GM21576 (cell line): Measurements from ENCODE around the gene LAMTOR2.

Experiments used
- ATAC-seq: cut with Tn5 transposase; IDR thresholded peaks from one replicate; pipeline ENCODE4 v1.9.1; 2021; ENCODE audit warnings: mild to moderate bottlenecking, moderate library complexity; ENCODE audit not compliant: unreplicated experiment

The LAMTOR2 gene

DNA sequence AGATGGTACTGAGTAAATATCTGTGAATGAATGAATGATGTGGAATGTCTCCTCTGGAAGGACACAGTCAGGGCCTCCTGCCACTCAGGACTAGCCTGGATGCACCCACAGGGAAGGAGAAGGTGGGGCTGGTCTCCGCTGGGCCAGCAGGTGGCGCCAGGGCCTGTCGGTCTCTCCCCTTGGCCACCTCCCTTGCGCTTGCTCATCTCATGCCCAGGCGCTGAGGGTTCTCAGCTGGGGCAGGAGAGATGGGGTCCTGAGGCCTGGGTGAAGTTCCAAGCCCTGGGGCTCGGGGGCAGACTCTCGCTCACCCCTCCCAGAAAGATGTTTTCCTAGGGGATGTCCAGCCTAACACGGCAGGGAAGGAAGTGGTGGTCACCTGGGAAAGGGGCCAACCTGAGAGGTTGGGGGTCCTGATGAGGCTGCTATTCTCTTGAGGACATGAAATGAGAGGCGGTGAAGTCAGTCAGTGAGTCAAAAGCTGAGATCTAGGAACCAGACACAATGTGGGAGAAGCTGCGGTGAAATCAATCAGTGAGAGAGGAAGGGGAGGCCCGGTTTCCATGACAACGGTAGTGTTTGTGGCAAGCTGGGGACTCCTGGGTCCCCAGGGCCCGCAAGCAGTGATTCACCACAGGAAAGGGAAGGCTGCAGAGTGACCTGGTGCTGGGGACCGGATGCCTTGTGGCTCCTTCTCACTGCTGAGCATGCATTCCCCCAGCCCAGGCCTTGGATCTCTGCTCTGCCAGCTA, 42.2 kb downstream of the LAMTOR2 start:
- ATAC-seq = peak; percentile 69

DNA sequence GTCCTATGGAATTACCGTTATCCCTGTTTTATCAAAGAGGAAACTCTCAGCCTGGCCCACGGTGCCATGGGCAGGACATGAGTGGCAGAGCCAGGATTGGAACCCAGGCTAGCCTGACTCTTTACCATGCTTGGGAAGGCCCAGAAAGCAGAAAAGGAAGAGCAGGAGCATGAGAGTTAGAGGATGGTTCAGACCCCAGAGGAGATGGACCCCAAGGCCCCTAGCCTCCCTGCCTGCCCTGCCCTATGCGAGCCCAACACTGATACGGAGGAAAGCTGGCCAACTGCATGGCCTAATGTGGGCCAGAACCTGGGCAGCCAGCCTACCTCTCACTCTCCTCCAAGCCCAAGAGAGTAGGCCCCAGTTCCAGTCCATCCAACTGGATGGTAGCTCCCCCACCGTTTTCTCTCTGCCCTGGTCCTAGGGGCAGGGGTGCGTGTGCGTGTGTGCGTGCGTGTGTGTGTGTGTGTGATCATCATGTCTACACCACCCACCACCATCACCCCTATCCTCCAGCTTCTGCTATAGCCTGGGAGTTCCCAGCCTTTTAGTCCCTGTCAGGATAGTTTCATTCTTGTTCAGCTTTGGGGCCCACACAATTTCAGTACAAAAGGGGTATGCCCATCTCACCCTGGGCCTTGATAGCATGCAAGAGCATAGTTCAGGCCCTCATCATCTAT, 43.1 kb downstream of the LAMTOR2 start:
- ATAC-seq = no peak

DNA sequence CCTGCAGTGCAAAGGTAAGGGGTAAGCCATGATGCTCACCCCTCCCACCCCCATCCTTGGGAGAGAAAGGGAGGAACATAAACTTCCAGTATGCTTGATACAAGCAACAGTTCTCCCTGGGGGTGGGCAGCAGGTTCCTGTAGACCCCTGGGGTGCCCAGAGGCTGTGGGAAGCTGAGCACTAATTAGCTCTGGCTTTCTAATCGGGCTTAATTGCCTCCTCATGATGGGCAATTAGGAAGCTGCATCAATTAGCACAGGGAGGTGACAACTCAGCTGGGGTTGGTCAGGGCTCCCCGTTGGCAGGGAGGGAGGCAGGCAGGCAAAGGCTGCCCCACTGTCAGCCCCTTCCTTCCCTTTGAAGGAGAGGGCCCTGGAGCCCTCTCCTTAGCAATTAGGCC, 44.2 kb downstream of the LAMTOR2 start:
- ATAC-seq = no peak

DNA sequence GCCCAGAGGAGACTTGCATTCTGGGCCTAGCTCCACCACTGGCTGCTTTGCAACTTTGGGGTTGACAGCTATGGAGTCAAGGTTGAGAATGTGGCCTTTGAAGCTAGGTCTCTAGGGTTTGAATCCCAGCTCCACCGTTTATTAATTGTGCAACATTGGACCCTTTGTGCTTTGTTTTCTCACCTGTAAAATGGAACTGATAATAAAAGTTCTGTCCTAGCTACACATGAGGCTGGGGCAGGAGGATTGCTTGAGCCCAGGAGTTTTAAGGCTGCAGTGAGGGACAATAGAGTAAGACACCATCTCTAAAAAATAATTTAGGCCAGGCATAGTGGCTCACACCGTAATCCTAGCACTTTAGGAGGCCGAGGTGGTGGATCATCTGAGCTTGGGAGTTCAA, 44.7 kb downstream of the LAMTOR2 start:
- ATAC-seq = no peak

DNA sequence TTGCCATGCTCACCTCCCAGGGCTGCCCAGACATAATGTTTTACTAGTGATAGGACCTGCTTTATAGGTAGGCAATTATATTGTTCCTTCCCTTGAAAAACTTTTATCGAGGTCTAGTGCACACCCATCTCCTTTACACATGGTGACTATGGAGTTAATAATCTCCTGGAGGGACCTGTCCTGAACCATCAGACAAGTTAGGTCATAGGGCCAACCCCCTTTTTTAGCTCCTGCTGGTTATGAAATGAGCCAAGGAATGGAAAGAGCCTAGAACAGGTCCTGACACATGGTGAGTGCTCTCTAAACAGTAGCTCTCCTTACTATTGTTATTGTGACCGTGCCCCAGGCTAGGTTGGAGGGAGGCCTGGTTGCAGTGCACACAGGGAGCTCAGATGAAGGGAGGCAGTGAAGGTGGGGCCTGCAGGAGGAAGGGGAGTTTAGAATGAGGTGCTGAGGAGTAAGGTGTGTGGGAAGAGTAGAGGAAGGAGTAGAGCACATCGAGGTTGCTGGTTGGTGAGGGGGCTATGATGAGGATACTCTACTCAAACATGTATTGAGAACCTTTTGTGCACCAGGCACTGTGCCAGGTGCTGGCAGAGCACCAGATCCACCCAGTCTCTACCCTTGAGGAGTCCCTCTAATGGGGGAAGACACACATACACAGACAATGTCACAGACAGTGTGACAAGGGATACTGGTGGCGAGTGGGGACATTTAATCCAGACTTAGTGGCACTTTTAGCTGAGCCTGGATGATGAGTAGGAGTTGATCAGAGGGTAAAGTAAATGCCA, 45.8 kb downstream of the LAMTOR2 start:
- no peak for ATAC-seq

DNA sequence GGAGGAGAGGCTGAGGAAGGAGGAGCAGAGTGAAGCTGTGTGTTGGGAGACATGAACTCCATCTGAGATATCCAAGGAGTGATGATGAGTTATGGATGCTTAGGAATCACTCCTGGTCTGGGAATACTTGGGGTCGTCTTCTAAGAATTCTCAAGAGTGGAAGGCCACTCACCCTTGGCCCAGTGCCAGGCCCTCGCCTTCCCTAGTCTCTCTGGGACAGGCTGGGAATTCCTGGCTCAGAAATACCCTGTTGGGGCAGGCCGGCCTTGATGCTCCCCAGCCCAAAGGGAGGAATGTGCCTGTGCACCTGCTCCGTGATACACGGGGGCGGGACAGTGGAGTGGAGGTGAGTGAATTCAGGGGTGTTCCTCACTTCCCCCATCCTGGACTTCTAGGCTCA, 47.3 kb downstream of the LAMTOR2 start:
- no peak for ATAC-seq

DNA sequence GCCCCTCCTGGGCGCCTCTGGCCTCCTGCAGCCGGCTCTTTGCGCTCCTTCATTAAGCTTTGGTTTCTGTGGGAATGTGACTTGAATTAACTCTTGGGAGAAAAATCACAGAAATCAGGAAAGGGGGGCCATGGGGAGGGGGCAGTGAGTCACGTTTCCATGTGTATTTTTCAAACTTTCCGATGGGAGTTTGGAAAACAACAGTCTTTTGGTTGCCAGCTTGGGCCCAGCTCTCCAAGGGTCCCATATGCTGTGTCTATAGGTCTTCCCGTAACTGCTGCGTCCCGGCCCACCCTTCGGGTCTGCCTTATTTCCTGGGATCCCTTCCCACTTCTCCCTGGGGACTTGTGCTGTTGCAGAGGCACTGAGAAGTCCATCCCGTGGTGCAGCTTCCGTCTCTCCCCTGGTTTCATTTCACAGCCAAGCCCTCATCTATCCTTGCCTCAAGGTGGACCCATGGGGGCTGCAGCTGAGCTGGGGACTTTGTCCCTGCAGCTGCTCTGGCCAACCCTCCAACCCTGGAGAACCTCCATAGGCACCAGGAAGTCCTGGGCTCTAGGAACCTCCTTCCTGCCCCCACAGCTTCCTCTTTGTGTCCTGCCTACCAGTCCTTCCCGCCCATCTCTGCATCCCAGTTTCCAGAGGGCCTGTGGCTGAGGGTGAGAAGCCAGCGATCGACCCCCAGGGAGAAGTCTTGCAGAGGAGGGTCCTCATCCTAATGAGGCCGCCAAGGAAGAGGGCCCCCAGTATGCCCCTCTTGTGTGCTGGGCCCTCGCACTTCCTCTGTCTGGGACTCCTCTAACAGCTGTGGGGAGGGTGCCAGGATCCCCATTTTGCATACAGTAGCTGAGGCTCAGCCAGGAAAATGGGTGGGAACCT, 48.3 kb downstream of the LAMTOR2 start:
- no peak for ATAC-seq

DNA sequence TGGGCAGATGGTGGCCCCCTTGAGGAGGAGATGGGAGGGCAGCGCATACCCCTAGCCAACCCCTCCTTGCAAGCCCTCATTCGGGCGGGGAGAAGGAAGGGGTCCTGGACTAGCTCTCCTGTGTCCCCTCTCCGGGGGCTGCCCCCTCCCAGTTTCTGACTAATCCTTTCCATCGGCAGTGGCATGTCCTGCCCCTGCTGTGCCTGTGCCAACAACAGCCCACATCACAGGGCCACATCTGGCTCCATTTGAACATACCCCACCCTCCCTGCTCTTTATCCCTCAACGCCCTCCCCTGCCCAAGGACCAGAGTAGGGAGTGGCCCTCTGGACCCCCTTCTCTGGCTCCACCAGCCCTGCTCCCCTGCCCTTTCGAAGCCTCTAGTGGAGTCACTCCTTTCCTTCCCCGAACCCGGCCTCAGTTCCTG, 49.0 kb downstream of the LAMTOR2 start:
- ATAC-seq = no peak

DNA sequence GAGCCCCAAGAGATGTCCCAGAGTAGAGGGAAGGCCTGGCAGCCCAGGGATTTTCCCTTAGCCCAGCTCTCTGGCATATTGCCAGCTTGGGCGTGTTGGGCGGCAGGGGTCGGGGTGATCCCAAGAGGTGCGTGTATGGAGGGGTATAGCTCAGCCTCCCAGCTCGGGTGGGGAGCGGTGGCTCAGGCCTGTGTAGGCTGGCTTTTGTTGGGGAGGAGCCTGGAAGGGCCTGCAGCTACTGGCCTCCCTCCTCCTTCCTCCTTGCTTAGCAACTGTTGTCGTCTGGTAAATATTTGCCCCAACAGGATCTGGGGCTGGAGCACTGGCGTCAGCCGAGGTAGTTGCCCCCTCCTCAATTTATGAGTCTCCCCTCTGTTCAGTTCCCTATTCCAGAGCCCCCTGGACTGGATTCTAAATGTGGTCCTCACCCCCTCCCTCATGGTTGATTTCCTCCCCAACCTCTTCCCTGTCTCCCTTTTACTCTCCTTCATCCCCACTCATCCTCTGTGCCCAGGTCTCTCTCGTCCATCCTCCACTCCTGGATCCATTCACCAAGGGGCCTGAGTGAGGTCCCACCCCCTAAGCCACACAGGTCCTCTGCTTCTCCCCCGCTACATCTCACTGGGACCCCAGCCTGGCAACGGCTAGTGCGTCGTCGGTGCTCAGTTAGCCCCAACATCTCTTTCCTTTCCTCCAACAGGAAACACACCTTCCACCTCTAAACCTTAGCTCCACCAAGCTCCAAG, 49.7 kb downstream of the LAMTOR2 start:
- ATAC-seq = no peak

DNA sequence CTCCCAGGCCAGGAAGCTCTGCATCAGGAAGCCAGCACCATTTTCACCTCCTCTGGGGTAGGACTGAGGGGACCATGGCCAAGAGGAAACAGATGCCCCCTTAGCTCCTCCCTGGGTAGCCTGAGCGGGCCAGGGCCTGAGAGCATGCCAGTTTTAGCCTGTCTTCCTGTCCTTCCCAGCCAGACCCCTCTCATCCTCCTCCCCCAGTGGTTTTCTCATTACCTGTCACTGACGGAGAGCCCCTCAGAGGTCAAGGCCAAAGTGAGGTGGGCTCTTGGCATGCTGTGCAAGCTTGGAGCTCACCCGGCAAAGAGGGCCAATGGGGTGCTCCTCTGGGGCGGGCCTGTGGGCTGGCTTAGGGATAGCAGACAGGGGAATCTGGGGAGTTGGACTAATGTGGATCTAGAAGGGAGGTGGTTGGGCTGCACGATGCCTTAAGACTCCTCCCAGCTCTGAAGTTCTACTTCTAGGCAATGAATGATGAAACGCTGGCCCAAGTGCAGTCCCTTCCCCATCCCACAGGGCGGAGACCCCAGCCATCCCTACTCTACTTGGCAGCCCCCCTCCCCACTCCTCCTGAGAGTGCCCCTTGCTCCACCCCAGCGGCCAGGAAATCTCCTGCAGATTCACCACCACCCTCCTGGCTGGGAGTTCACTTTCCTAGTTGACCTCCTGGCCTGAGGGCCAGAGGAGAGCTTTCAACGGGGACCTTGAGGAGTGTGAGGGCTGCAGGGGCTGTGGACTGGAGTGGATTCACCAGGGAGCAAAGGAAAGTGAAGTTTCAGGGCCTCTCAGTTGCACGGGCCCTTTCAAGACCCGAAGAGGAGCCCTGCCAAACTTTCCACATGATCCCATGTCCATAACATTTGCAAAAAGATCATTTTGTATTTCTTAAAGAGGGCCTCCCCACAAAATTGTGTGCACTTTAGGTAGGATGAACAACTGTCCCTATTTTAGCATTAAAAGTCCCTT, 50.6 kb downstream of the LAMTOR2 start:
- no peak for ATAC-seq

DNA sequence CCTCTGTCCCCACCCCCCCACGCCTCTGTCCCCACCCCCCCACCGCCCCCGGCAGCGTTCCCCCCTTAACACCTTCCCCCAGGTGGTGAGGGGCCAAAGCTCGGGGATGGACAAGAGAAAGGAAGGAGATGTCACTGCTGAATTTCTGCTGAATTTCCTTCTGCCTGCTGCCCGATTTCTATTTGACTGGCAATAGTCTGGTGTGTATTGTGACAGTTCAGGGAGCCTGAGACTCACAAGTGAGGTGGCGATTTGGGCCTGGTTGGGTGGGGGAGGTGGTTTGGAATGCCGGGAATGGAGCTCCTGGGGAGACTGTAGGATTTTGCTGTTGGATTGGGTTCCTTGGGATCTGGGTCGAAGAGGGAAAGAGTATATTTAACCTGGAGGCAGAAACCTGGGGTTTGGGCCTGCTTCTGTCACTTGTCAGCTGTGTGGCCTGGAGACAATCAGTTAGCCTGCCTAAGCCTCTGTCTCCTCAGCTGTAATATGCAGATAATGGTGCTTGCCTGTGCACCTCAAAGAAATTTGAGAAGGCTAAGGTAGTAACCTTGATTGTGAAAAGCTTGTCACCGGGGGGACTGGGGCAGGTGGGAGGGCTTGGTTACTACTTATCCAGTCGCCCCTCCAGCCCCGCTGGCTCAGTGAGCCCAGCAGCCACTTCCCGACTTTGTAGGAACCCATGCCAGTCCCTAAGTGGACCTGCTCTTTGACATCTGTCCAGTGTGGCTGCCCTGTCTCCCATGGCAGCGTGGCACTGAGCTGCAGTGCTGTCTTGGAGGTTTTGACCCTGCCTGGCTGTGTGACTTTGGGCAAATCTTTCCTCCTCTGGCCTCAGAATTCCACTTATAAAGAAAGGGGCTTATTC, 52.3 kb downstream of the LAMTOR2 start:
- ATAC-seq = no peak

DNA sequence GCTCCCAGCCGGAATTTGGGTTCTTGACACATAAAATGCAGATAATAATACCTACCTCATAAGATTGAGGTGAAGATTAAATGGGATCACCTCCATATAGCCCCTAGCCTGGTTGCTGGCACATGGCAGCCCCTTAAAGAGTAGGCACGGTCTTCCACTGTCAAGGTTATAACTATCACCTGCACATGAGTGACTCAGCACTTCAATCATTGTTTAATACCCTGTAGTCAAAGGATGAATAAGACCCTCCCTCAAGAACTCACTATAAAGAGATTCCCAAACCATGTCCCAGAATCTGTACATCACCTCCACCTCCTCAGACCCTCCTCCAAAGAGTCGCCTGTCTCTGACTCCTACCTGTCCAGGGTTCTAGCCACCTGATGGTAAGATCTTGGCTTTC, 53.5 kb downstream of the LAMTOR2 start:
- no peak for ATAC-seq
